GM19023 (cell line): Measurements from ENCODE around the gene OR10H4.
"Not testable (repeated sequence)": the region's sequence is repeated elsewhere in the genome, so short reads cannot be mapped to it uniquely, and the experiment has no call there.

Experiments
- ATAC-seq: cut with Tn5 transposase; IDR thresholded peaks from one replicate; pipeline ENCODE4 v1.9.1; 2021; ENCODE audit warnings: mild to moderate bottlenecking, moderate library complexity; ENCODE audit not compliant: unreplicated experiment

OR10H4 gene

GRCh38 chr19:15937771-15938170 is 11.0 kb upstream of the OR10H4 start:
- no peak for ATAC-seq

- no peak for ATAC-seq
Measured at GRCh38 chr19:15944401-15944800, 4.4 kb upstream of the OR10H4 start.

GRCh38 chr19:15945301-15945700 is 3.5 kb upstream of the OR10H4 start:
- no peak for ATAC-seq

- ATAC-seq: no peak
Measured at GRCh38 chr19:15954820-15955219, 6.0 kb downstream of the OR10H4 start.

- ATAC-seq: no peak
Measured at GRCh38 chr19:15962319-15962718, 13.5 kb downstream of the OR10H4 start.

GRCh38 chr19:15964231-15964630 is 15.4 kb downstream of the OR10H4 start:
- ATAC-seq: no peak

- ATAC-seq: no peak
Measured at GRCh38 chr19:15971224-15971780, 22.5 kb downstream of the OR10H4 start.

GRCh38 chr19:15972043-15972442 is 23.2 kb downstream of the OR10H4 start:
- not testable (repeated sequence) for ATAC-seq

- no peak for ATAC-seq
Measured at GRCh38 chr19:15974856-15975255, 26.0 kb downstream of the OR10H4 start.

- no peak for ATAC-seq
Measured at GRCh38 chr19:15976836-15977689, 28.3 kb downstream of the OR10H4 start.

- no peak for ATAC-seq
Measured at GRCh38 chr19:15977690-15978089, 28.9 kb downstream of the OR10H4 start.

- ATAC-seq: no peak
Measured at GRCh38 chr19:15979293-15979692, 30.5 kb downstream of the OR10H4 start.

GRCh38 chr19:15985831-15986230 is 37.0 kb downstream of the OR10H4 start:
- ATAC-seq: not testable (repeated sequence)

- ATAC-seq: no peak
Measured at GRCh38 chr19:15986701-15987100, 37.9 kb downstream of the OR10H4 start.

- no peak for ATAC-seq
Measured at GRCh38 chr19:15989889-15990288, 41.1 kb downstream of the OR10H4 start.

GRCh38 chr19:15991602-15992001 is 42.8 kb downstream of the OR10H4 start:
- ATAC-seq: no peak

- ATAC-seq: no peak
Measured at GRCh38 chr19:15992014-15992413, 43.2 kb downstream of the OR10H4 start.

- no peak for ATAC-seq
Measured at GRCh38 chr19:15995536-15995935, 46.7 kb downstream of the OR10H4 start.

- ATAC-seq: no peak
Measured at GRCh38 chr19:15998166-15998565, 49.4 kb downstream of the OR10H4 start.
